Measurements from ENCODE around the gene ZPBP2. TPM values are rescaled to one million over a fixed set of nuclear protein-coding genes. Genes with fewer than 3 reads are reported as not detected.
A peak's percentile ranks its signal among the peaks of the same experiment; 100 is the strongest.
"Not testable (repeated sequence)": the region's sequence is repeated elsewhere in the genome, so short reads cannot be mapped to it uniquely, and the experiment has no call there.

ZPBP2 gene
- total and polyA plus RNA-seq, 2 experiments from 2014 or later = not detected

DNA sequence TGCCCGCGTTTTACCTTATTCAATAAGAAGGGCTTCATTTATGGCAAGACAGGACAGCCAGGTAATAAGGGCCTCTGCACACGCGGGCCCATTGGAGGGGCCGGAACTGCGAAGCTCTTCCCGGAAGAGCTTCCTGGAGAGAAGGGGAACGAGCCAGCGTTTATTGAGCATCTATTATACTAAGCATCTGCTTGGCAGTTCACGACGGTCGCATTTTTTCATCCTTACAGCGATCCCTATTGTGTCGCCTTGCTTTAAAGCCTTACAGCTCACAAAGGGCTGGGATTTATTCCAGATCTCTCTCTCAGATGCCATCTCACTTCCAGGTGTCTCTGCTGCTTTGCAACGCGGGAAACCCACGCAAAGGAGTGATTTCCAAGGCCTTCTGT, 546 bp downstream of the ZPBP2 start:
- no peaks in the 10 kb centered on the region for H3K9me3 ChIP-seq (ENCODE audit: low read depth)
- no peak overlapping the region for H3K27ac ChIP-seq
- H3K36me3 ChIP-seq = no peaks in the 10 kb centered on the region
- H3K27me3 ChIP-seq = peaks cover 37% of the 10 kb centered on the region
- TF ChIP-seq, protein P1, sequence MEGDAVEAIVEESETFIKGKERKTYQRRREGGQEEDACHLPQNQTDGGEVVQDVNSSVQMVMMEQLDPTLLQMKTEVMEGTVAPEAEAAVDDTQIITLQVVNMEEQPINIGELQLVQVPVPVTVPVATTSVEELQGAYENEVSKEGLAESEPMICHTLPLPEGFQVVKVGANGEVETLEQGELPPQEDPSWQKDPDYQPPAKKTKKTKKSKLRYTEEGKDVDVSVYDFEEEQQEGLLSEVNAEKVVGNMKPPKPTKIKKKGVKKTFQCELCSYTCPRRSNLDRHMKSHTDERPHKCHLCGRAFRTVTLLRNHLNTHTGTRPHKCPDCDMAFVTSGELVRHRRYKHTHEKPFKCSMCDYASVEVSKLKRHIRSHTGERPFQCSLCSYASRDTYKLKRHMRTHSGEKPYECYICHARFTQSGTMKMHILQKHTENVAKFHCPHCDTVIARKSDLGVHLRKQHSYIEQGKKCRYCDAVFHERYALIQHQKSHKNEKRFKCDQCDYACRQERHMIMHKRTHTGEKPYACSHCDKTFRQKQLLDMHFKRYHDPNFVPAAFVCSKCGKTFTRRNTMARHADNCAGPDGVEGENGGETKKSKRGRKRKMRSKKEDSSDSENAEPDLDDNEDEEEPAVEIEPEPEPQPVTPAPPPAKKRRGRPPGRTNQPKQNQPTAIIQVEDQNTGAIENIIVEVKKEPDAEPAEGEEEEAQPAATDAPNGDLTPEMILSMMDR (IDR thresholded peaks at IDR 0.05; ENCODE audit: low read depth, low read length) = no peak
- H3K4me3 ChIP-seq = no peak overlapping the region
- no peaks in the 10 kb centered on the region for H3K4me1 ChIP-seq (ENCODE audit: low read depth)
- no peak for DNase-seq (ENCODE audit: low read depth in 1 of 2, low spot score in 1 of 2)

DNA sequence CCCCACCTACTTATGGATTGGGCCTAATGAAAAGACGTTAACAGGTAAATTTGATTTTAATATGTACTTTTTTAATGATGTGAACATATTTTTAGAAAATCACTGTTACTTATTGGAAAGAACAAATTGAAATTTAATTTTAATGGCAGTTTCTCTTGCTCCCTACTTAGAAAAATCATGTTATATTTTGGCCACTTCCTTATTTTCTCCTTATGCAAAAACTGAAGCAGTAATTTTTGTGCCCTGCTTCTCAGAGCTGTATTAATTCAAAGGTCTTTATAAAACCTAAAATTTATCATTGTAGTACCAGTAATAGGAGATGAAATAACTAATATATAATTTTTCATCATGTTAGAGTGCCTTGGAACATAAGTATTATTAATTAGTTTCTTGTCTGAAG, 2.8 kb downstream of the ZPBP2 start:
- no peak overlapping the region for H3K4me3 ChIP-seq
- H3K27ac ChIP-seq = no peak overlapping the region
- H3K9me3 ChIP-seq (ENCODE audit: low read depth) = no peaks in the 10 kb centered on the region
- TF ChIP-seq, protein P1 (IDR thresholded peaks at IDR 0.05; ENCODE audit: low read depth, low read length) = no peak
- no peak for DNase-seq (ENCODE audit: low read depth in 1 of 2, low spot score in 1 of 2)
- H3K27me3 ChIP-seq = peaks cover 15% of the 10 kb centered on the region
- no peaks in the 10 kb centered on the region for H3K36me3 ChIP-seq
- no peaks in the 10 kb centered on the region for H3K4me1 ChIP-seq (ENCODE audit: low read depth)

DNA sequence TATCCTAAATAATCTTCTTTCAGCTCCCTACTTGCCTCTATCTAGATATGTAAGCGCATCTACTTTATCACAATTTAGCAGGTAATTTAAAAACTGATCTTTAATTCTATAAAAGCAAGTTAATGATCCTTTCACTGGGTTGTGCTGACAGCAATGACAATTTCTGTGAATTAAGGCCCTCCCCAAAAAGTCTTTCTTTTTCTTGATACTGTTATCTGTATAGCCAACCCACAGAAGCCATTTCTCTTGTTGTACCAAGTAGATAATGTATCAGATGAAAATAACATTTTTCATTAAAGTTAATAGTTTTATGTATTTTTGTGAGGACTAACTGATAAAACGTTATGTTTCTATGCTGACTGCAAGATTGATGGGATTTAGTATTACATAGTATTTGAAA, 3.8 kb downstream of the ZPBP2 start:
- Histone ChIP-seq H3K9me3 (ENCODE audit: low read depth) (no peaks in the 10 kb centered on the region), H3K27me3 (peaks cover 10% of the 10 kb centered on the region), H3K4me1 (ENCODE audit: low read depth) (no peaks in the 10 kb centered on the region), H3K4me3 (no peak overlapping the region), H3K36me3 (no peaks in the 10 kb centered on the region), H3K27ac (no peak overlapping the region)
- DNase-seq (ENCODE audit: low read depth in 1 of 2, low spot score in 1 of 2) = no peak
- TF ChIP-seq, protein P1 (IDR thresholded peaks at IDR 0.05; ENCODE audit: low read depth, low read length) = no peak

DNA sequence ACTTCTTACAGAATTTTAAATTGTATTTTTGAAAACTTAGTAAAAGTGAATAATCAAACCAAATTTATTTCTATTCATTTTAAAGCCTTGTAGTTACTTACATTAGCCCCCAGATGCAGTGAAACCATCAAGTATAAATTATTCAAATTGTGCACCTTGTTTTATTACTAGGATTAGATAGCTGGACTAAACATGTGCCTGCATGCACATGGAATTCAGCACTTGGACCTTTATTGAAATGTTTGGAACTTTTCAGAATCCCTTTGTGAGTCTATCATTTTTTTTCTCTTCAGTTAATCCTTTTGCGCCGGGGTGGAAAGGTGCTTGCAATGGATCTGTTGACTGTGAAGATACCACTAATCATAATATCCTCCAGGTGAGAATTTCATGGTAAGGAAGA, 4.7 kb downstream of the ZPBP2 start:
- Histone ChIP-seq H3K27ac (no peak overlapping the region), H3K36me3 (no peaks in the 10 kb centered on the region), H3K4me3 (no peak overlapping the region), H3K27me3 (peaks cover 15% of the 10 kb centered on the region), H3K4me1 (ENCODE audit: low read depth) (no peaks in the 10 kb centered on the region), H3K9me3 (ENCODE audit: low read depth) (no peaks in the 10 kb centered on the region)
- TF ChIP-seq, protein P1 (IDR thresholded peaks at IDR 0.05; ENCODE audit: low read depth, low read length) = peak; percentile 36
- peak in 1 of 2 donors; percentile 39 for DNase-seq (ENCODE audit: low read depth in 1 of 2, low spot score in 1 of 2)

DNA sequence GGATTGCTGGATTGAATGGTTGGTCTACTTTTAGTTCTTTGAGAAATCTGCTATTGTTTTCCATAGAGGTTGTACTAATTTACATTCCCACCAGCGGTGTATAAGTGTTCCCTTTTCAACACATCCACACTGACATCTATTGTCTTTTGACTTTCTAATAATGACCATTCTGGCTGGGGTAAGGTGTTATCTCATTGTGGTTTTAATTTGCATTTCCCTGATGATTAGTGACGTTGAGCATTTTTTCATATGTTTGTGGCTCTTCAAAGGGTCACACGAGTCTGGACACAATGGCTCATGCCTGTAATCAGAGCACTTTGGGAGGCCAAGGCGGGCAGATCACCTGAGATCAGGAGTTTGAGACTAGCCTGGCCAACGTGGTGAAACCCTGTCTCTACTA, 18.1 kb downstream of the ZPBP2 start:
- not testable (repeated sequence) for H3K4me3 ChIP-seq; H3K36me3 ChIP-seq; DNase-seq (ENCODE audit: low read depth in 1 of 2, low spot score in 1 of 2); H3K9me3 ChIP-seq (ENCODE audit: low read depth); H3K4me1 ChIP-seq (ENCODE audit: low read depth); H3K27ac ChIP-seq
- H3K27me3 ChIP-seq = peaks cover 19% of the 10 kb centered on the region

DNA sequence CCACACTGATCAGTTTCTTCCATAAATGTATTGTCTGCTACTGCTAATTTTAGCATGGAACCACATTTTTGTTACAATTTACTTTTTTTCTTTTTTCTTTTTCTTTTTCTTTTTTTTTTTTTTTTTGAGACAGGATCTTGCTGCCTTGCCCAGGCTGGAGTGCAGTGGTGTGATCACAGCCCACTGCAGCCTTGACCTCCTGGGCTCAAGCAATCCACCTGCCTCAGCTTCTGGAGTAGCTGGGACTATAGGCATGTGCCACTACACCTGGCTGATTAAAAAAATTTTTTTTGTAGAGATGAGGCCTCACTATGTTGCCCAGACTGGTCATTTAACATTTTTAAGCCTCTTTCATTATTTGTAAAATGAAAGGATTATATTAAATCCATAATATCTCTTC, 19.1 kb downstream of the ZPBP2 start:
- Histone ChIP-seq H3K36me3 (no peaks in the 10 kb centered on the region), H3K27ac (no peak overlapping the region), H3K4me3 (no peak overlapping the region), H3K9me3 (ENCODE audit: low read depth) (no peaks in the 10 kb centered on the region), H3K4me1 (ENCODE audit: low read depth) (no peaks in the 10 kb centered on the region), H3K27me3 (peaks cover 27% of the 10 kb centered on the region)
- DNase-seq (ENCODE audit: low read depth in 1 of 2, low spot score in 1 of 2) = no peak
- TF ChIP-seq, protein P1 (IDR thresholded peaks at IDR 0.05; ENCODE audit: low read depth, low read length) = no peak

All from cardiac muscle cell (in vitro differentiated cells and primary cell).